ENCODE results near the gene RFPL3.

- TF ChIP-seq, protein P1, sequence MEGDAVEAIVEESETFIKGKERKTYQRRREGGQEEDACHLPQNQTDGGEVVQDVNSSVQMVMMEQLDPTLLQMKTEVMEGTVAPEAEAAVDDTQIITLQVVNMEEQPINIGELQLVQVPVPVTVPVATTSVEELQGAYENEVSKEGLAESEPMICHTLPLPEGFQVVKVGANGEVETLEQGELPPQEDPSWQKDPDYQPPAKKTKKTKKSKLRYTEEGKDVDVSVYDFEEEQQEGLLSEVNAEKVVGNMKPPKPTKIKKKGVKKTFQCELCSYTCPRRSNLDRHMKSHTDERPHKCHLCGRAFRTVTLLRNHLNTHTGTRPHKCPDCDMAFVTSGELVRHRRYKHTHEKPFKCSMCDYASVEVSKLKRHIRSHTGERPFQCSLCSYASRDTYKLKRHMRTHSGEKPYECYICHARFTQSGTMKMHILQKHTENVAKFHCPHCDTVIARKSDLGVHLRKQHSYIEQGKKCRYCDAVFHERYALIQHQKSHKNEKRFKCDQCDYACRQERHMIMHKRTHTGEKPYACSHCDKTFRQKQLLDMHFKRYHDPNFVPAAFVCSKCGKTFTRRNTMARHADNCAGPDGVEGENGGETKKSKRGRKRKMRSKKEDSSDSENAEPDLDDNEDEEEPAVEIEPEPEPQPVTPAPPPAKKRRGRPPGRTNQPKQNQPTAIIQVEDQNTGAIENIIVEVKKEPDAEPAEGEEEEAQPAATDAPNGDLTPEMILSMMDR (IDR thresholded peaks at IDR 0.05) = no peak
- TF ChIP-seq EZH2 (IDR thresholded peaks at IDR 0.05; ENCODE audit: borderline replicate concordance, insufficient read depth, low read depth, low read length, poor library complexity, severe bottlenecking) = no peak
These were observed 22.9 kb upstream of the RFPL3 start for GRCh38 chr22:32334660-32335365.
